HCT116 (cell line): Measurements from ENCODE around the gene GPR37L1. TPM values are rescaled to one million over a fixed set of nuclear protein-coding genes. Genes with fewer than 3 reads are reported as not detected.
A peak's percentile ranks its signal among the peaks of the same experiment; 100 is the strongest.

Experiments
- ATAC-seq: fragments of 200-7000 bp; cut with Tn5 transposase; 2 replicates; pipeline ENCODE4 v1.9.1; 2020; ENCODE audit warnings: mild to moderate bottlenecking, moderate library complexity
- BruUV-seq: library from RNA; stranded (reverse); fragments of 400-500 nt; replicated peaks from 2 replicates; lab custom pipeline; 2021; lab: Mats Ljungman, UMichigan
- CTCF ChIA-PET: fragments of 300-600 bp; sonication (Branson Sonifier 250); formaldehyde crosslinking; loops from one replicate; lab custom pipeline; 2021; ENCODE audit warnings: antibody characterized with exemption; lab: Charles Lee
- POLR2A ChIA-PET: fragments of 300-600, 350-600 bp; sonication (Branson Sonifier 250); formaldehyde crosslinking; loops from one replicate; lab custom pipeline; 2021; ENCODE audit warnings: antibody characterized with exemption; lab: Charles Lee
- RAD21 ChIA-PET, 2 experiments: fragments of 300-600 bp; sonication (Branson Sonifier 250); formaldehyde crosslinking; loops; one replicate each; lab custom pipeline; 2023; ENCODE audit warnings: low total read pairs in 2 of 2; ENCODE audit not compliant: uncharacterized antibody in 2 of 2, unreplicated experiment in 2 of 2, low non-redundant PET in 1 of 2; lab: Charles Lee
- DNase-seq: peaks from one replicate; pipeline ENCODE4 v3.0.0-alpha.2; 2010; ENCODE audit warnings: low read depth, low spot score
- H2AFZ ChIP-seq: fragments of 200-600 bp; shearing (Covaris generic), sonication (generic); 2 replicates; pipeline ENCODE4 v1.6.1; 2017; ENCODE audit warnings: low read depth, mixed run types, mixed read lengths, antibody characterized with exemption, low read length; ENCODE audit not compliant: poor library complexity, severe bottlenecking
- H3K27ac ChIP-seq: 2 replicates; pipeline ENCODE4 v1.5.1; 2012; ENCODE audit warnings: low read depth, low read length
- H3K27me3 ChIP-seq: fragments of 200-600 bp; sonication (generic); 2 replicates; pipeline ENCODE4 v1.6.1; 2016; ENCODE audit warnings: mixed run types, low read length, mixed read lengths; ENCODE audit not compliant: insufficient read depth
- H3K36me3 ChIP-seq, 2 experiments: fragments of 200-500 bp in 1 of 2; fragments of 200-600 bp in 1 of 2; sonication (Bioruptor generic) in 1 of 2; sonication (generic) in 1 of 2; 2 replicates each; pipeline versions ENCODE4 v1.5.1 to v1.6.1; 2014 to 2016; ENCODE audit warnings: low read length in 2 of 2, inconsistent platforms in 1 of 2, mixed read lengths in 1 of 2, mixed run types in 1 of 2; ENCODE audit not compliant: insufficient read depth in 2 of 2, control insufficient read depth in 1 of 2
- H3K4me1 ChIP-seq, 2 experiments: fragments of 200-600 bp in 1 of 2; sonication (generic) in 1 of 2; 2 replicates each; pipeline versions ENCODE4 v1.5.1 to v1.6.1; 2012 to 2017; ENCODE audit warnings: low read length in 2 of 2, inconsistent platforms in 1 of 2, mild to moderate bottlenecking in 1 of 2, mixed read lengths in 1 of 2, mixed run types in 1 of 2, moderate library complexity in 1 of 2; ENCODE audit not compliant: insufficient read depth in 2 of 2, control insufficient read depth in 1 of 2
- H3K4me2 ChIP-seq: fragments of 200-600 bp; sonication (generic); 2 replicates; pipeline ENCODE4 v1.6.1; 2017; ENCODE audit warnings: mixed run types, low read length, mixed read lengths
- H3K4me3 ChIP-seq, 2 experiments: fragments of 200-600 bp in 1 of 2; sonication (generic) in 1 of 2; replicated peaks in 1 of 2; 2 replicates each; pipeline ENCODE4 v1.5.1; 2011 to 2016; ENCODE audit warnings: low read length in 2 of 2, control low read depth in 1 of 2, low read depth in 1 of 2, mild to moderate bottlenecking in 1 of 2, mixed read lengths in 1 of 2, mixed run types in 1 of 2
- H3K79me2 ChIP-seq: fragments of 200-600 bp; sonication (generic); 2 replicates; pipeline ENCODE4 v1.6.1; 2017; ENCODE audit warnings: mild to moderate bottlenecking, mixed run types, low read length, moderate library complexity, mixed read lengths; ENCODE audit not compliant: insufficient read depth
- H3K9ac ChIP-seq: fragments of 200-600 bp; sonication (generic); 2 replicates; pipeline ENCODE4 v1.6.1; 2016; ENCODE audit warnings: low read length, mixed read lengths
- H3K9me2 ChIP-seq: fragments of 200-600 bp; sonication (generic), shearing (Covaris generic); 2 replicates; pipeline ENCODE4 v1.6.1; 2017; ENCODE audit warnings: mixed run types, mild to moderate bottlenecking, moderate library complexity; ENCODE audit not compliant: insufficient read depth
- H3K9me3 ChIP-seq, 2 experiments: fragments of 200-500 bp in 1 of 2; fragments of 200-600 bp in 1 of 2; sonication (Bioruptor generic) in 1 of 2; sonication (generic) in 1 of 2; 2 replicates each; pipeline ENCODE4 v1.6.1; 2014 to 2017; ENCODE audit warnings: low read length in 2 of 2, mixed read lengths in 2 of 2, inconsistent platforms in 1 of 2, low read depth in 1 of 2, mild to moderate bottlenecking in 1 of 2, mixed run types in 1 of 2, moderate library complexity in 1 of 2; ENCODE audit not compliant: control insufficient read depth in 1 of 2, insufficient read depth in 1 of 2
- H4K20me1 ChIP-seq: fragments of 200-600 bp; sonication (generic), shearing (Covaris generic); 2 replicates; pipeline ENCODE4 v1.6.1; 2017; ENCODE audit warnings: mixed run types, mild to moderate bottlenecking, moderate library complexity; ENCODE audit not compliant: insufficient read depth
- CBX3 ChIP-seq: IDR thresholded peaks from 2 replicates; pipeline ENCODE4 v1.6.1; 2012; ENCODE audit warnings: low read depth
- CEBPB ChIP-seq: IDR thresholded peaks from 2 replicates; pipeline ENCODE4 v1.6.1; 2012; ENCODE audit warnings: low read depth
- CTCF ChIP-seq, 3 experiments: fragments of 200-600 bp in 1 of 3; sonication (generic) in 1 of 3; IDR thresholded peaks in 2 of 3; conservative IDR thresholded peaks in 1 of 3; 2 replicates each; pipeline ENCODE4 v1.5.1; 2012 to 2017; ENCODE audit warnings: low read depth in 2 of 3, low read length in 2 of 3, antibody characterized with exemption in 1 of 3, borderline replicate concordance in 1 of 3, control low read depth in 1 of 3, mild to moderate bottlenecking in 1 of 3, mixed read lengths in 1 of 3, mixed run types in 1 of 3, moderate library complexity in 1 of 3; ENCODE audit not compliant: insufficient read depth in 1 of 3
- EZH2 ChIP-seq: fragments of 200-600 bp; sonication (generic); IDR thresholded peaks from 2 replicates; pipeline ENCODE4 v1.6.1; 2017; ENCODE audit warnings: antibody characterized with exemption, mixed run types
- EZH2phosphoT487 ChIP-seq: fragments of 200-600 bp; IDR thresholded peaks from 2 replicates; pipeline ENCODE4 v1.6.1; 2018; ENCODE audit warnings: antibody characterized with exemption, borderline replicate concordance
- POLR2A ChIP-seq: IDR thresholded peaks from 2 replicates; pipeline ENCODE4 v1.7.0; 2011; ENCODE audit warnings: borderline replicate concordance; ENCODE audit not compliant: insufficient read depth, insufficient read length; ENCODE audit errors: extremely low read depth
- POLR2AphosphoS5 ChIP-seq: IDR thresholded peaks from 2 replicates; pipeline ENCODE4 v1.6.1; 2011; ENCODE audit warnings: mild to moderate bottlenecking, low read depth, low read length, moderate library complexity
- RAD21 ChIP-seq: IDR thresholded peaks from 2 replicates; pipeline ENCODE4 v1.6.1; 2012; ENCODE audit warnings: low read depth, mild to moderate bottlenecking
- REST ChIP-seq: IDR thresholded peaks from 2 replicates; pipeline ENCODE4 v1.6.1; 2012; ENCODE audit warnings: low read depth
- SIN3A ChIP-seq: IDR thresholded peaks from 2 replicates; pipeline ENCODE4 v1.6.1; 2012; ENCODE audit warnings: low read depth
- SP1 ChIP-seq: IDR thresholded peaks from 2 replicates; pipeline ENCODE4 v1.6.1; 2012; ENCODE audit warnings: low read depth
- YY1 ChIP-seq: IDR thresholded peaks from 2 replicates; pipeline ENCODE4 v1.6.1; 2011; ENCODE audit warnings: low read length, low read depth, moderate library complexity, mild to moderate bottlenecking; ENCODE audit not compliant: insufficient replicate concordance; ENCODE audit errors: extremely low read depth
- intact Hi-C: fragments of 100-400 bp; cut with micrococcal nuclease; formaldehyde crosslinking; loops from 2 replicates; pipeline ENCODE4 v1.10.0; 2022
- total RNA-seq: library from RNA; stranded (reverse); gene quantifications from one replicate; pipeline ENCODE4 v1.2.1, GENCODE V29; 2021; ENCODE audit not compliant: unreplicated experiment

Gene GPR37L1
- total RNA-seq, 1 experiment from 2014 or later: 0.10 TPM

DNA sequence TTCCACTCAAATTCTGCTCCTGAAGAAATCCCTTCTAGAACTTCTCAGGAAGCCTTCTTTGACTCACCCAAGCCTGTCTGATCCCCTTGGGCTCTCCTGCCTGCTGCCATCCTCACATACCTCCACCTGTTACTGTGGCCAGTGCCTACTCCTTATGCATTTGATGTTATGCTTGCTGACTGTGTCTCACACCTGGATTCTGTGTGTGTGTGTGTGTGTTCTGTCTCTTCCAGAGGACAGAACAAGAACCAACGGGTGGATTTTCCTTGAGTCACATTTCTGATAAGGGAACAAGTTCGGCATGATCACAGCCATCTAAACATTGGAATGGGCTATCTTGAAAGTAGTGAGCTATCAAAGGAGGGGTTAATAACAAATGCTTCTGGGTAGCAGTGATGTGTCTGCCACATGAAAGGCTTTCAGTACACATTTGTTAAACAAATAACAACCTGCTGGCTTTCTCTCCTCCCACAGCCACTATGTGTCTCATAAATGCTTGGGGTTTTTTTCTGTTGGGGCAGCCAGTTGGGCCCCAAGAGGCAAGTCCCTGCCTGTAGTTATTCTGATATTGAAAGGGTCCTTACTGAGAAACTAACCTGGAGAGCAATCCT, 8.9 kb upstream of the GPR37L1 start:
- Histone ChIP-seq H3K4me2 (peak overlapping the region; percentile 63), H3K9ac (0 out of 2 replicates have a peak overlapping the region, but pooled peaks have one; percentile 15), H3K4me1 (peaks cover 36 to 47% of the 10 kb centered on the region in 2 experiments), H4K20me1 (no peaks in the 10 kb centered on the region), H3K9me3 (no peaks in the 10 kb centered on the region), H3K79me2 (no peaks in the 10 kb centered on the region), H3K9me2 (no peaks in the 10 kb centered on the region), H3K4me3 (no peak overlapping the region), H2AFZ (peak overlapping the region; percentile 16), H3K36me3 (no peaks in the 10 kb centered on the region), H3K27me3 (no peaks in the 10 kb centered on the region), H3K27ac (no peak overlapping the region)
- no TSS peak for BruUV-seq
- RAD21 ChIA-PET: interaction anchor here in 1 of 2 experiments (0.7 to 1.3 kb wide), 4 partner anchors 13 to 107 kb away, joined by 3 to 4 read pairs (median 4); no protein-coding TSS in a partner anchor
- peak; percentile 17; the same call in 1 of the 2 replicates for ATAC-seq
- POLR2A ChIA-PET: interaction anchor here (0.7 to 4.3 kb wide), 10 partner anchors 8 to 131 kb away, joined by 3 to 48 read pairs (median 4); partner anchors contain the start of genes ELF3 and GPR37L1
- DNase-seq: no peak
- intact Hi-C loops: no loop called here
- TF ChIP-seq POLR2A: no peak
- no peak for TF ChIP-seq EZH2
- no peak for TF ChIP-seq SP1
- TF ChIP-seq CEBPB: no peak
- TF ChIP-seq CTCF (IDR thresholded peaks at IDR 0.05 in 2 of 3, conservative IDR thresholded peaks at IDR 0.05 in 1 of 3; ENCODE audit: borderline replicate concordance in 1 of 3, insufficient read depth in 1 of 3, low read depth in 2 of 3, low read length in 2 of 3): no peak
- no peak for TF ChIP-seq SIN3A
- TF ChIP-seq CBX3: no peak
- TF ChIP-seq EZH2phosphoT487: no peak
- TF ChIP-seq RAD21: no peak
- TF ChIP-seq YY1: no peak
- no peak for TF ChIP-seq REST
- no peak for TF ChIP-seq POLR2AphosphoS5
- CTCF ChIA-PET: interaction anchor here (0.7 to 3.4 kb wide), 7 partner anchors 8 to 114 kb away, joined by 3 to 15 read pairs (median 10); partner anchors contain the start of gene ELF3
